Right lobe of liver (tissue), 4 donors: ENCODE measurements around the gene HSF2BP.

ENCODE experiments used
- CTCF ChIP-seq, 4 donors: fragments of 200-600 bp in 3 of 4; fragments of 450-650 bp in 1 of 4; IDR thresholded peaks; one replicate each; pipeline versions ENCODE4 v1.5.1 to v1.8.0; 2016 to 2022; ENCODE audit warnings: antibody characterized with exemption in 4 of 4, mild to moderate bottlenecking in 2 of 4
- POLR2A ChIP-seq: fragments of 450-650 bp; IDR thresholded peaks from one replicate; pipeline ENCODE4 v1.6.1; 2017; ENCODE audit warnings: antibody characterized with exemption, mild to moderate bottlenecking
- donor health status: DM: no; HTN: no; CAD: no.
- donor health status: DM: no; HTN: no; CAD: no.
- donor health status: DM: no; HTN: yes; CAD: no.

- TF ChIP-seq POLR2A (no peak), CTCF (IDR thresholded peaks at IDR 0.05) (no peak)
Measured at GRCh38 chr21:43658769-43659135, 536 bp downstream of the HSF2BP start.
